Stimulated activated naive CD8-positive, alpha-beta T cell treated with anti-CD3 and anti-CD28 coated beads, Interleukin-15, amount 100 ng/mL, for 72 hours (primary cell): Measurements from ENCODE around the gene PADI2.

Experiments
- ATAC-seq: fragments of 150-1000 bp; cut with Tn5 transposase; 2 replicates; pipeline ENCODE4 v1.10.0; 2021; ENCODE audit warnings: mild to moderate bottlenecking, moderate library complexity
- DNase-seq, 2 donors: peaks; one replicate each; pipeline ENCODE4 v3.0.0; 2021 to 2022
- H3K27ac Mint-ChIP-seq, 2 donors: one replicate each; pipeline ENCODE4 v1.8.0; 2022; ENCODE audit warnings: mild to moderate bottlenecking in 2 of 2, mixed read lengths in 2 of 2, moderate library complexity in 2 of 2
- H3K27me3 Mint-ChIP-seq: one replicate; pipeline ENCODE4 v1.8.0; 2022; ENCODE audit warnings: mixed read lengths
- H3K4me1 Mint-ChIP-seq: one replicate; pipeline ENCODE4 v1.8.0; 2022; ENCODE audit warnings: mild to moderate bottlenecking, mixed read lengths
- H3K4me3 Mint-ChIP-seq, 2 donors: one replicate each; pipeline ENCODE4 v1.8.0; 2022; ENCODE audit warnings: mild to moderate bottlenecking in 2 of 2, mixed read lengths in 2 of 2, moderate library complexity in 1 of 2
- H3K9me3 Mint-ChIP-seq, 2 donors: one replicate each; pipeline ENCODE4 v1.8.0; 2022; ENCODE audit warnings: mixed read lengths in 2 of 2

Gene PADI2

GRCh38 chr1:17122521-17123164 is 3.4 kb upstream of the PADI2 start:
- no peak for ATAC-seq
- H3K4me1 Mint-ChIP-seq: peaks cover 28% of the 10 kb centered on the region
- no peak overlapping the region for H3K4me3 Mint-ChIP-seq
- H3K27ac Mint-ChIP-seq: no peak overlapping the region
- no peaks in the 10 kb centered on the region for H3K9me3 Mint-ChIP-seq
- DNase-seq: no peak
- H3K27me3 Mint-ChIP-seq: peaks cover 73% of the 10 kb centered on the region

DNA sequence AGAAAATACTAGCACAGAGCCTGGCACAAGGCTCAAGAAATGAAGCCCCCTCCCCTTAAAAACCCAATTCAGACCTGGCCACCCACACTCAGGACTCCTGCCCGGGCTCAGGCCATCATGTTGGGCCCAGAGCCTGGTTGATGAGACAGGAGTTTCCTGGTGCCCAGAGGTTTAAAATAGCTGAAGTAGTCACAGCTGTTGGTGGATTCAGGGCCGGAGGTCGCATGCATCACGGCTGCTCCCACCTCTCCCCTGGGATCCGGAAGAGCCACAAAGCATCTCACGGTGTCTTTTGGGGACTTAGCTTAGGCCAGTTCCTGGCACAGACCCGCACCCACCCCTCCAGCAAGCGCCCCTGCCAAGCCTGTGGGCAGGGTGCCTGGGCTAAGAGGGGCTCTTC is 2.6 kb upstream of the PADI2 start:
- H3K27ac Mint-ChIP-seq: no peak overlapping the region
- peaks cover 80% of the 10 kb centered on the region for H3K27me3 Mint-ChIP-seq
- ATAC-seq (no peak), DNase-seq (no peak)
- no peaks in the 10 kb centered on the region for H3K9me3 Mint-ChIP-seq
- no peak overlapping the region for H3K4me3 Mint-ChIP-seq
- peaks cover 28% of the 10 kb centered on the region for H3K4me1 Mint-ChIP-seq

DNA sequence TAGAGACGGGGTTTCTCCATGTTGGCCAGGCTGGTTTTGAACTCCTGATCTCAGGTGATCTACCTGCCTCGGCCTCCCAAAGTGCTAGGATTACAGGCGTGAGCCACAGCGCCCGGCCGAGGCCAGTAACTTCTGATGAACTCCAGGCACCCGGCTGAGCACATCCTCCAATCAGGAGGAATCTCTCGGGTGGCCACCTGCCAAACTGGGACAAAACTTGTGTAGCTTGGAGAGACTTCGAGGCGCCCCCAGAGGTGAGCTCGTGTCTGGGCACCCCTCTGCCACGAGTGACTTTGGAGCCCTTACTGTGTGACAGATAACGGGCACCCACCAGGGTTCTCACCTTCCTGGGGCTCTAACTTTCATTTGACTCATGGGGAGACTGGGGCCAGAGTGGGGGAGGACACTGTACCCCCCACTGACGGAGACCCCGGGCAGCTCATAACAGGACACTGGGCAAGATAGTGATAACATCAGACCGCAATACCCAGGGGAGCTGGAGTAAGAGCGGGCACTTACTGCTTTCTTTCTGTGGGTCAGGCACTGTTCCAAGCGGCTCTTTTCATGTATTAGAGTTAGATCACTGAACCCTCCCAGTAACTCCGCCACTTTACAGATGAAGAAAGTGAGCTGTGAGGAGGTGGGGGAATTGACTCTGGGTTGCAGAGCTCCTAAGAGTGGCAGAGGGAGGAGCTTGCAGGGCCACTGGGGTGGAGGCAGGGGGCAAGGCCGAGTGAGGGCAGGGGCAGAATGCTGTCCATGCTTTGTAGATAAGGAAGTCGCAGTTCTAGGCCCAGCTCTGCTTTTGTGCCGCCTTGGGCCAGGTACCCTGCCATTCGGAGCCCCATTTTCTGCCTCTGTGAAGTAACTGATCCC is 1.9 kb upstream of the PADI2 start:
- H3K4me1 Mint-ChIP-seq: peaks cover 28% of the 10 kb centered on the region
- no peak overlapping the region for H3K4me3 Mint-ChIP-seq
- DNase-seq (no peak), ATAC-seq (no peak)
- H3K9me3 Mint-ChIP-seq: no peaks in the 10 kb centered on the region
- no peak overlapping the region for H3K27ac Mint-ChIP-seq
- H3K27me3 Mint-ChIP-seq: peaks cover 79% of the 10 kb centered on the region

GRCh38 chr1:17120481-17120877 is 1.2 kb upstream of the PADI2 start:
- no peak for ATAC-seq
- DNase-seq: no peak
- Mint-ChIP-seq H3K27me3 (peaks cover 79% of the 10 kb centered on the region), H3K27ac (no peak overlapping the region), H3K4me3 (no peak overlapping the region), H3K4me1 (peaks cover 23% of the 10 kb centered on the region), H3K9me3 (no peaks in the 10 kb centered on the region)

DNA sequence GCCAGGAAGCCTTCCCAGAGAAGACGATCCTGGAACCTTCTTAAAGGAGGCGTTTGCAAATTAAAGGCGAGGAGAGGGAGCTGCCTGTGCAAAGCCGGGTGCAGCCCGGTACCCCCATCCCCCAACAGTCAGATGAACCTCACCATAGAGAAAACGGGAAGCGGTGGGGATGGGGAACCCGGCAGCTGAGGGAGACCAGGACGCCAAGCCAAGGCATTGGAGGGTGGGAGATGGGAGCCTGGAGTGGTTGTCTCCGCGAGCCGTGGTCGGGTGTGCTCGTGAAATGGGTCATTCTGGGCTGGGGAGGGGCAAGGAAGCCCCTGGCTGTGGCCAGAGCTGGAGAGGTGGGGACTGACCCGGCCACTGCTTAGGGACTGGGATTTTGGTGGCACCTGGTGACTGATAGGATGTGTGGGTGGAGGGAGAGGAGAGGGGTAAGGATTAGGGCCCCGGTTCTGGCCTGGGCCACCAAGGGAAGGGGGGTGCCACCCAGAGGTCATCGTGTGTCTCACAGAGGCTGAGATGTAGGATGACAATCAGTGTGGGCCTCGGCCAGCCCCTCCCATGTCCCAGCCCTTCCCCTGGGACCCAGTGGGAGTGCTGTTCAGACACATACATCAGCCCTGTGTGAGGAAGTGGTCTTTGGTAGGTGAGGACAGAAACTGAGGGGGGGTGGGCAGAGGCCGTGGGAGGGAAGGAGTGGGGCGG is 676 bp upstream of the PADI2 start:
- Mint-ChIP-seq H3K27me3 (peaks cover 79% of the 10 kb centered on the region), H3K4me1 (peaks cover 23% of the 10 kb centered on the region), H3K9me3 (no peaks in the 10 kb centered on the region), H3K4me3 (peak overlapping the region in 1 of 2 donors; percentile 53), H3K27ac (peak overlapping the region in 1 of 2 donors; percentile 20)
- DNase-seq: no peak
- peak; percentile 16 for ATAC-seq

- no peaks in the 10 kb centered on the region for H3K9me3 Mint-ChIP-seq
- ATAC-seq (no peak), DNase-seq (no peak)
- no peak overlapping the region for H3K27ac Mint-ChIP-seq
- H3K4me1 Mint-ChIP-seq: peaks cover 23% of the 10 kb centered on the region
- H3K27me3 Mint-ChIP-seq: peaks cover 83% of the 10 kb centered on the region
- H3K4me3 Mint-ChIP-seq: peak overlapping the region; percentile 55 to 71
Measured at GRCh38 chr1:17118706-17119075, 560 bp downstream of the PADI2 start.

- peak overlapping the region; percentile 55 to 71 for H3K4me3 Mint-ChIP-seq
- peaks cover 23% of the 10 kb centered on the region for H3K4me1 Mint-ChIP-seq
- ATAC-seq (no peak), DNase-seq (no peak)
- peaks cover 79% of the 10 kb centered on the region for H3K27me3 Mint-ChIP-seq
- H3K9me3 Mint-ChIP-seq: no peaks in the 10 kb centered on the region
- no peak overlapping the region for H3K27ac Mint-ChIP-seq
Measured at GRCh38 chr1:17118268-17118667, 983 bp downstream of the PADI2 start.

DNA sequence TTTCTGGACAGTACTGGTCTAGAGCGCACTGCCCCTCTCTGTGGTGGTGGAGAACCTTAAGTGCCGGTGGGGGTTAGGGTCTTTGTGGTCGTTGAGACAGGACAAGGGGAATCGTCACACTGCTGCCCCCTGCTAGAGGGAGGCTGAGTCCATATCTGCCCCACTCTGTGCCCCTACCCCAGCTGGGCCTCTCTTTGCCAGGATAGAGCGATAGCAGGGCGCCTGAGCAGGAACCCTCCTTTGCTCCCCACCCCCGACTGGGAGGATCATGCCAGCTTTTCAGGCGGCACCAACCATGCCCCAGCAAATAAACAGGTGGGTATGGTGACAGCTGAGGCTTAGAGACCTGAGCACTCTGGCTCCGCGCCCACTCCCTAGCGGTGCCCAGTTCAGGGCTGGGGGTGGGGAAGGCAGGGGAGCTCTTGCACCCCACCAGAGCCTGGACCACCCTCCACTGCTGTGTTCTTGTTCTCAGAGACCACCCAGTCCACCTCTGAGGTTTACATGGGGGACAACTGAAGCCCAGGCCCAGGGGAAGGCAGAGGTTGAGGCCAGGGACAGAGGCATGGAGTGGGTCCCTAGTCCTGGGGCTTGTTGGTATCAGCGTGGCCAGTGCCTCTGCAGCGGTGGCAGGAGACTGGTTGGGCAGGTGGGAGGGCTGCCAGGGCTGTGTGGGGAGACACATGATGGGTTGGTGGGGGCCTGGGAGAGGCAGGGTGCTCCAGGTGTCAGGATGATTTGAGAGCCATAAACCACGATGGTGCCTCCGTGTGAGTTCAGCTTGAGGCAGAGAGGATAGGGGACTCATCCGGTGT is 1.6 kb downstream of the PADI2 start:
- ATAC-seq (no peak), DNase-seq (no peak)
- Mint-ChIP-seq H3K4me1 (peaks cover 23% of the 10 kb centered on the region), H3K9me3 (no peaks in the 10 kb centered on the region), H3K4me3 (peak overlapping the region in 1 of 2 donors; percentile 34), H3K27me3 (peaks cover 76% of the 10 kb centered on the region), H3K27ac (no peak overlapping the region)

- no peak for ATAC-seq
- H3K4me1 Mint-ChIP-seq: peaks cover 23% of the 10 kb centered on the region
- H3K4me3 Mint-ChIP-seq: no peak overlapping the region
- DNase-seq: no peak
- no peaks in the 10 kb centered on the region for H3K9me3 Mint-ChIP-seq
- peak overlapping the region in 1 of 2 donors; percentile 28 for H3K27ac Mint-ChIP-seq
- H3K27me3 Mint-ChIP-seq: peaks cover 71% of the 10 kb centered on the region
Measured at GRCh38 chr1:17116643-17117042, 2.6 kb downstream of the PADI2 start.

- DNase-seq (no peak), ATAC-seq (no peak)
- no peaks in the 10 kb centered on the region for H3K9me3 Mint-ChIP-seq
- H3K4me1 Mint-ChIP-seq: peaks cover 13% of the 10 kb centered on the region
- H3K27ac Mint-ChIP-seq: peak overlapping the region in 1 of 2 donors; percentile 29
- peaks cover 45% of the 10 kb centered on the region for H3K27me3 Mint-ChIP-seq
- H3K4me3 Mint-ChIP-seq: no peak overlapping the region
Measured at GRCh38 chr1:17113963-17114362, 5.3 kb downstream of the PADI2 start.

DNA sequence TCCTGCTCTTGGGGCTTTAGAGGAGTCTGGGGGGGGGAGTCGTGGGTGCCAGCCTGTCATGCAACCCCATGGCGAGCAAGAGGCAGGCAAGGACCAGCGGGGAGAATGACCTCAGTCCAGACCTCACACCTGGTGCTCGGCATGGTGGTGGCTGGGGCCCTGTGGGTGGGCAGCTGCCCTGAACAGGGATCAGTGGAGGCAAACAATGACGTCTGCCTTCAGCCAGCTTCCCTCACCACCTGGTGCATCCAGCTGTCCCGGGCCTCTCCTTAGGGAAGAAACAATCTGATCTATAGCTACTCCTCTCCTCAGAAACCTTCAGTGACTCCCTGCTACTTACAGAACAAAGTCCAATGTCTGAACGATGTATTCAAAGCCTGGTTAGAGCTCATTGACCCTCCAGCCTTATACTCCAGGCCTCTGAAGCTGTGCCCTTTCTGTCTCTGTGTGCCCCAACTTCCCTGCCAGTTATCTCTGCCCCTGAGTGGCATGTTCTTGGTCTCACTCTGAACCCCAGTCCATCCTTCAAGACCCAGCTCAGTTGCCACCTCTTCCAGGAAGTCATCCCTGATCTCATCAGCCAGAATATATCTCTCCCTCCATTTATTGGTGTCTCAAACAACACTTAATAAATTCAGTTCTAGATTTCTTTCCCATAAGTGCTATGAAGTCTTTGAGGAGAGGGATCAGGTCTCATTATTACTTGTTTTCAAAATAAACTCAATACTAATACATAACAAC is 6.6 kb downstream of the PADI2 start:
- Mint-ChIP-seq H3K4me1 (no peaks in the 10 kb centered on the region), H3K4me3 (no peak overlapping the region), H3K27me3 (peaks cover 38% of the 10 kb centered on the region), H3K9me3 (no peaks in the 10 kb centered on the region), H3K27ac (peak overlapping the region in 1 of 2 donors; percentile 81)
- ATAC-seq (no peak), DNase-seq (no peak)

GRCh38 chr1:17112076-17112475 is 7.2 kb downstream of the PADI2 start:
- Mint-ChIP-seq H3K4me3 (no peak overlapping the region), H3K4me1 (no peaks in the 10 kb centered on the region), H3K27me3 (peaks cover 32% of the 10 kb centered on the region), H3K27ac (no peak overlapping the region), H3K9me3 (no peaks in the 10 kb centered on the region)
- ATAC-seq: no peak
- no peak for DNase-seq

- Mint-ChIP-seq H3K27ac (no peak overlapping the region), H3K27me3 (peaks cover 25% of the 10 kb centered on the region), H3K4me1 (no peaks in the 10 kb centered on the region), H3K9me3 (no peaks in the 10 kb centered on the region), H3K4me3 (no peak overlapping the region)
- DNase-seq (no peak), ATAC-seq (no peak)
Measured at GRCh38 chr1:17110555-17110926, 8.7 kb downstream of the PADI2 start.

- H3K27ac Mint-ChIP-seq: no peak overlapping the region
- no peak overlapping the region for H3K4me3 Mint-ChIP-seq
- H3K4me1 Mint-ChIP-seq: no peaks in the 10 kb centered on the region
- ATAC-seq (no peak), DNase-seq (no peak)
- H3K27me3 Mint-ChIP-seq: peaks cover 25% of the 10 kb centered on the region
- H3K9me3 Mint-ChIP-seq: no peaks in the 10 kb centered on the region
Measured at GRCh38 chr1:17109892-17110554, 9.2 kb downstream of the PADI2 start.
